Measurements from ENCODE around the gene TNFRSF1A.

- TF ChIP-seq CTCF (IDR thresholded peaks at IDR 0.05; ENCODE audit: low read depth, low read length, missing input control) (no peak), SP1 (IDR thresholded peaks at IDR 0.05) (no peak), JUND (IDR thresholded peaks at IDR 0.05) (no peak), MAX (IDR thresholded peaks at IDR 0.05) (no peak), GABPA (IDR thresholded peaks at IDR 0.05 in 1 of 2, conservative IDR thresholded peaks at IDR 0.05 in 1 of 2) (no peak), RAD21 (IDR thresholded peaks at IDR 0.05) (no peak), REST (IDR thresholded peaks at IDR 0.05) (no peak), TAF1 (conservative IDR thresholded peaks at IDR 0.05) (no peak), YY1 (IDR thresholded peaks at IDR 0.05) (no peak), ZBTB33 (IDR thresholded peaks at IDR 0.05) (no peak), HNF4A (conservative IDR thresholded peaks at IDR 0.05) (no peak), FOXA1 (IDR thresholded peaks at IDR 0.05) (no peak)
Observed at GRCh38 chr12:6387541-6387940, 45.7 kb upstream of the TNFRSF1A start.

Data from liver (tissue), 3 donors.